ENCODE measurements around the gene RASGRF2. TPM values are rescaled to one million over a fixed set of nuclear protein-coding genes. Genes with fewer than 3 reads are reported as not detected.
A peak's percentile ranks its signal among the peaks of the same experiment; 100 is the strongest.
"Not testable (repeated sequence)": the region's sequence is repeated elsewhere in the genome, so short reads cannot be mapped to it uniquely, and the experiment has no call there.

Gene RASGRF2
- polyA plus RNA-seq, 6 donors from 2014 or later: 0.03 to 0.21 TPM; not detected in 4

- Mint-ChIP-seq H3K27me3 (no peaks in the 10 kb centered on the region), H3K4me3 (no peak overlapping the region), H3K27ac (no peak overlapping the region), H3K36me3 (peaks cover 17 to 18% of the 10 kb centered on the region in 2 donors), H3K9me3 (peaks cover 4 to 13% (median 5%) of the 10 kb centered on the region in 7 donors), H3K4me1 (peaks cover 3 to 15% (median 9%) of the 10 kb centered on the region in 3 donors)
- ATAC-seq (ENCODE audit: low read depth in 2 of 2): no peak
- DNase-seq: no peak
Measured at GRCh38 chr5:81254886-81255559, 294.9 kb downstream of the RASGRF2 start.

GRCh38 chr5:81256766-81257165 is 296.6 kb downstream of the RASGRF2 start:
- Mint-ChIP-seq H3K4me3 (no peak overlapping the region), H3K9me3 (peaks cover 7 to 22% (median 17%) of the 10 kb centered on the region in 7 donors), H3K27ac (no peak overlapping the region), H3K36me3 (peaks cover 20 to 34% of the 10 kb centered on the region in 2 donors), H3K4me1 (peaks cover 5 to 22% (median 18%) of the 10 kb centered on the region in 3 donors), H3K27me3 (no peaks in the 10 kb centered on the region)
- no peak for DNase-seq
- ATAC-seq (ENCODE audit: low read depth in 2 of 2): no peak

- H3K27me3 Mint-ChIP-seq; ATAC-seq (ENCODE audit: low read depth in 2 of 2); H3K4me3 Mint-ChIP-seq; DNase-seq: not testable (repeated sequence)
- Mint-ChIP-seq H3K27ac (peak overlapping the region in 1 of 6 donors; percentile 41), H3K9me3 (peaks cover 12 to 47% (median 34%) of the 10 kb centered on the region in 7 donors), H3K4me1 (peaks cover 5 to 19% (median 18%) of the 10 kb centered on the region in 3 donors), H3K36me3 (peaks cover 20 to 32% of the 10 kb centered on the region in 2 donors)
Measured at GRCh38 chr5:81262796-81263195, 302.6 kb downstream of the RASGRF2 start.

GRCh38 chr5:81265101-81265500 is 304.9 kb downstream of the RASGRF2 start:
- no peak overlapping the region for H3K27ac Mint-ChIP-seq
- no peaks in the 10 kb centered on the region for H3K27me3 Mint-ChIP-seq
- no peak overlapping the region for H3K4me3 Mint-ChIP-seq
- H3K36me3 Mint-ChIP-seq: peaks cover 13 to 25% of the 10 kb centered on the region in 2 donors
- peaks cover 8 to 41% (median 29%) of the 10 kb centered on the region in 7 donors for H3K9me3 Mint-ChIP-seq
- ATAC-seq (ENCODE audit: low read depth in 2 of 2) (no peak), DNase-seq (no peak)
- peaks cover 12 to 28% (median 14%) of the 10 kb centered on the region in 3 donors for H3K4me1 Mint-ChIP-seq

- Mint-ChIP-seq H3K9me3 (peaks cover 8 to 39% (median 32%) of the 10 kb centered on the region in 7 donors), H3K27ac (peak overlapping the region in 1 of 6 donors; percentile 75), H3K27me3 (no peaks in the 10 kb centered on the region), H3K4me1 (peaks cover 24 to 33% (median 27%) of the 10 kb centered on the region in 3 donors), H3K4me3 (no peak overlapping the region), H3K36me3 (peaks cover 31 to 35% of the 10 kb centered on the region in 2 donors)
- ATAC-seq (ENCODE audit: low read depth in 2 of 2) (no peak), DNase-seq (no peak)
Measured at GRCh38 chr5:81268521-81269196, 308.5 kb downstream of the RASGRF2 start.

GRCh38 chr5:81269751-81270393 is 309.7 kb downstream of the RASGRF2 start:
- Mint-ChIP-seq H3K36me3 (peaks cover 41 to 47% of the 10 kb centered on the region in 2 donors), H3K27me3 (no peaks in the 10 kb centered on the region), H3K9me3 (peaks cover 13 to 43% (median 35%) of the 10 kb centered on the region in 7 donors), H3K4me3 (peak overlapping the region in 2 of 8 donors; percentile 53 to 75), H3K27ac (peak overlapping the region in 2 of 6 donors; percentile 20 to 25), H3K4me1 (peaks cover 28 to 33% (median 31%) of the 10 kb centered on the region in 3 donors)
- ATAC-seq (ENCODE audit: low read depth in 2 of 2) (no peak), DNase-seq (no peak)

- not testable (repeated sequence) for H3K27me3 Mint-ChIP-seq; DNase-seq; ATAC-seq (ENCODE audit: low read depth in 2 of 2)
- H3K27ac Mint-ChIP-seq: peak overlapping the region in 3 of 6 donors; percentile 19 to 87 (median 28)
- H3K4me3 Mint-ChIP-seq: peak overlapping the region in 1 of 8 donors; percentile 53
- peaks cover 13 to 50% (median 42%) of the 10 kb centered on the region in 7 donors for H3K9me3 Mint-ChIP-seq
- H3K4me1 Mint-ChIP-seq: peaks cover 31 to 33% (median 31%) of the 10 kb centered on the region in 3 donors
- H3K36me3 Mint-ChIP-seq: peaks cover 35 to 54% of the 10 kb centered on the region in 2 donors
Measured at GRCh38 chr5:81270394-81271027, 310.3 kb downstream of the RASGRF2 start.
